ENCODE measurements around the gene PDHA2. TPM values are rescaled to one million over a fixed set of nuclear protein-coding genes. Genes with fewer than 3 reads are reported as not detected.

PDHA2 gene
- polyA plus RNA-seq, 3 donors: not detected

DNA sequence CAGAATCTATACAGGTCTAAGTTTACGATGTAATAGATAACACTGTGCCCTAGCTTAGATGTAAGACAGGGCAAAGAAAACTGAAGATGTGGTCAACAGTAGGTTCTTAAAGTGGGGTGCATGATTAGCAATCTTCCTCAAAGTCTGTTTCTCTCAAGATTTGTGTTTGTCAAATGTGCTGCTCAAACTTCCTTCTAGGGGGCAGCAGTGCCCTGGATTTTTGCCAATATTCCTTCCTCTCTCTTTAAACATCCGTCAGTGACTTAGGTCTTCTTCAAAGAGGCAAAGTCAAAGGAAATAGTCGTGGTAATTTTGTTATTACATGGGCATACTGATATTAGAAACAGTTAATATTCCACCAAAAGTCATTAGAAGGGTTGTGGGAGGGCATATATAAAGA lies 4.2 kb upstream of the PDHA2 start:
- Histone ChIP-seq H4K20me1 (ENCODE audit: insufficient read depth, low read length) (no peaks in the 10 kb centered on the region), H3K9ac (ENCODE audit: insufficient read depth, low read length, poor library complexity, severe bottlenecking) (no peak overlapping the region), H3K79me2 (ENCODE audit: insufficient read depth, low read length) (no peaks in the 10 kb centered on the region), H2AFZ (ENCODE audit: insufficient read depth, low read depth, low read length, poor library complexity, severe bottlenecking) (no peak overlapping the region), H3K4me2 (replicated peaks; ENCODE audit: extremely low read depth, low read length, poor library complexity, severe bottlenecking) (no peak overlapping the region), H3K27me3 (ENCODE audit: control insufficient read depth in 2 of 2, insufficient read depth in 2 of 2, low read length in 2 of 2) (no peaks in the 10 kb centered on the region), H3K9me3 (replicated peaks in 1 of 2; ENCODE audit: control insufficient read depth in 1 of 2, insufficient read depth in 1 of 2, low read length in 2 of 2) (peaks cover 10 to 11% of the 10 kb centered on the region in 2 donors), H3K27ac (ENCODE audit: low read depth in 1 of 2, low read length in 2 of 2) (no peak overlapping the region), H3K36me3 (replicated peaks in 1 of 2; ENCODE audit: control insufficient read depth in 1 of 2, insufficient read depth in 2 of 2, low read length in 2 of 2) (no peaks in the 10 kb centered on the region), H3K4me1 (ENCODE audit: control insufficient read depth in 1 of 2, insufficient read depth in 2 of 2, low read length in 2 of 2) (no peaks in the 10 kb centered on the region), H3K4me3 (replicated peaks in 1 of 3; ENCODE audit: low read depth in 2 of 3, low read length in 3 of 3) (no peak overlapping the region)
- TF ChIP-seq, protein P1, sequence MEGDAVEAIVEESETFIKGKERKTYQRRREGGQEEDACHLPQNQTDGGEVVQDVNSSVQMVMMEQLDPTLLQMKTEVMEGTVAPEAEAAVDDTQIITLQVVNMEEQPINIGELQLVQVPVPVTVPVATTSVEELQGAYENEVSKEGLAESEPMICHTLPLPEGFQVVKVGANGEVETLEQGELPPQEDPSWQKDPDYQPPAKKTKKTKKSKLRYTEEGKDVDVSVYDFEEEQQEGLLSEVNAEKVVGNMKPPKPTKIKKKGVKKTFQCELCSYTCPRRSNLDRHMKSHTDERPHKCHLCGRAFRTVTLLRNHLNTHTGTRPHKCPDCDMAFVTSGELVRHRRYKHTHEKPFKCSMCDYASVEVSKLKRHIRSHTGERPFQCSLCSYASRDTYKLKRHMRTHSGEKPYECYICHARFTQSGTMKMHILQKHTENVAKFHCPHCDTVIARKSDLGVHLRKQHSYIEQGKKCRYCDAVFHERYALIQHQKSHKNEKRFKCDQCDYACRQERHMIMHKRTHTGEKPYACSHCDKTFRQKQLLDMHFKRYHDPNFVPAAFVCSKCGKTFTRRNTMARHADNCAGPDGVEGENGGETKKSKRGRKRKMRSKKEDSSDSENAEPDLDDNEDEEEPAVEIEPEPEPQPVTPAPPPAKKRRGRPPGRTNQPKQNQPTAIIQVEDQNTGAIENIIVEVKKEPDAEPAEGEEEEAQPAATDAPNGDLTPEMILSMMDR (IDR thresholded peaks at IDR 0.05): no peak
- no peak overlapping the region for H3K4me3 Mint-ChIP-seq
- no peak for DNase-seq
- no peaks in the 10 kb centered on the region for H3K27me3 Mint-ChIP-seq (ENCODE audit: low read depth in 3 of 3)
- H3K9me3 Mint-ChIP-seq: peaks cover 0 to 7% (median 4%) of the 10 kb centered on the region in 7 donors
- H3K36me3 Mint-ChIP-seq: no peaks in the 10 kb centered on the region
- intact Hi-C loops (cut with micrococcal nuclease): no loop called here
- WGBS (ENCODE audit: insufficient coverage): no CpG with 5 or more reads among the region's 3 CpGs
- H3K27ac Mint-ChIP-seq: no peak overlapping the region
- H3K4me1 Mint-ChIP-seq: peaks cover 3% of the 10 kb centered on the region

DNA sequence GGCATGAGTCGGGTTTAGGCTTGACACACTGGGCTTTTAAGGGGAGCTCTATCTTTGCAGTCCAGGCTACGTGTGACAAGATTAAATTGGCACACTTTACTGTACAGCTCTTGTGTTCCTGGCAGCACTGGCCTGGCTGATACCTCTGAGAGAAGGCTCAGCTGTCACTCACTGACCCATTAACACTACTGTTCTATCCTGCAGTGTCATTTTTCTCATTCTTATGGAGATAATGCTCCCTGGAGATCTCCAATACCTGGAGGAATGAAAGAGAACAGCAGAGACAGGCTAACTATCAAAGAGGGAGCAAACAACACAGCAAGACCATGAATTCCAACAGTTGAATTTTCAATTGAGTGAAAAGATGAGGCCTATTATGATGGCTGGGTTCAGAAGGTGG lies 1.7 kb upstream of the PDHA2 start:
- TF ChIP-seq, protein P1 (IDR thresholded peaks at IDR 0.05): no peak
- WGBS (ENCODE audit: insufficient coverage): 100% methylated on average over 1 of the region's 2 CpGs
- Histone ChIP-seq H3K27ac (ENCODE audit: low read depth in 1 of 2, low read length in 2 of 2) (no peak overlapping the region), H3K27me3 (ENCODE audit: control insufficient read depth in 2 of 2, insufficient read depth in 2 of 2, low read length in 2 of 2) (no peaks in the 10 kb centered on the region), H3K4me3 (replicated peaks in 1 of 3; ENCODE audit: low read depth in 2 of 3, low read length in 3 of 3) (no peak overlapping the region), H3K9ac (ENCODE audit: insufficient read depth, low read length, poor library complexity, severe bottlenecking) (no peak overlapping the region), H3K4me1 (ENCODE audit: control insufficient read depth in 1 of 2, insufficient read depth in 2 of 2, low read length in 2 of 2) (no peaks in the 10 kb centered on the region), H3K79me2 (ENCODE audit: insufficient read depth, low read length) (no peaks in the 10 kb centered on the region), H3K36me3 (replicated peaks in 1 of 2; ENCODE audit: control insufficient read depth in 1 of 2, insufficient read depth in 2 of 2, low read length in 2 of 2) (no peaks in the 10 kb centered on the region), H3K9me3 (replicated peaks in 1 of 2; ENCODE audit: control insufficient read depth in 1 of 2, insufficient read depth in 1 of 2, low read length in 2 of 2) (peaks cover 12% of the 10 kb centered on the region in 2 donors), H4K20me1 (ENCODE audit: insufficient read depth, low read length) (no peaks in the 10 kb centered on the region), H3K4me2 (replicated peaks; ENCODE audit: extremely low read depth, low read length, poor library complexity, severe bottlenecking) (no peak overlapping the region), H2AFZ (ENCODE audit: insufficient read depth, low read depth, low read length, poor library complexity, severe bottlenecking) (no peak overlapping the region)
- Mint-ChIP-seq H3K4me1 (no peaks in the 10 kb centered on the region), H3K9me3 (peaks cover 0 to 10% (median 4%) of the 10 kb centered on the region in 7 donors), H3K27me3 (ENCODE audit: low read depth in 3 of 3) (no peaks in the 10 kb centered on the region), H3K27ac (no peak overlapping the region), H3K36me3 (no peaks in the 10 kb centered on the region), H3K4me3 (no peak overlapping the region)
- intact Hi-C loops (cut with micrococcal nuclease): no loop called here
- DNase-seq: no peak

Measured in CD14-positive monocyte (primary cell).